AG08395 (cell line): ENCODE data around the gene DUSP15.
"Not testable (repeated sequence)": the region's sequence is repeated elsewhere in the genome, so short reads cannot be mapped to it uniquely, and the experiment has no call there.

Experiments used
- DNase-seq: peaks from one replicate; pipeline ENCODE4 v3.0.0; 2012; ENCODE audit warnings: mixed read lengths, low spot score

DUSP15 gene

GRCh38 chr20:31839782-31840487 lies 30.4 kb downstream of the DUSP15 start:
- DNase-seq, result no peak

DNA sequence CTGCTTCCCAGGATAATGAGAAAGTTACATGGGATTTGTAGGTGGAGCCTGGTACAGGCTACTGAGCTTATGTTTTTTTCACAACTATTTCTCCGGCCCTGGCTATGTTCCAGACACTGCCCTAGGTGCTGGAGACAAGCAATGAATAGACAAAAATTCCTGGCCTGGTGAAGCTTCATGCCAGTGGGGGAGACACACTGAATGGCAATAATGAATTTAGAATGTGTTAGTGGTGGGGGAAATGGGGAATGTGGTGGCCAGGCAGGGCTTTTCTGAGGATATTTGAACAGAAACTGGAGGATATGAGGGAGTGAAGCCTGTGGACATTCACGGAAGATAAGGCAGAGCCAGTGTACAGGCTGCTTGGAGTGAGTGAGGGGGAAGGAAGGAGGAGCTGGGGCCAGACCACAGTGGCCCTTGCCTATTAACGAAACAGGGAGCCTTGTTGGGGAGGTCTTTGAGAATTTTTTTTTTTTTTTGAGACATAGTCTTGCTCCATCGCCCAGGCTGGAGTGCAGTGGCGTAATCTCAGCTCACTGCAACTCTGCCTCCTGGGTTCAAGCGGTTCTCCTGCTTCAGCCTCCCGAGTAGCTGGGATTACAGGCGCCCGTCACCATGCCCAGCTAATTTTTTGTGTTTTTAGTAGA lies 31.6 kb downstream of the DUSP15 start:
- DNase-seq, result no peak

DNA sequence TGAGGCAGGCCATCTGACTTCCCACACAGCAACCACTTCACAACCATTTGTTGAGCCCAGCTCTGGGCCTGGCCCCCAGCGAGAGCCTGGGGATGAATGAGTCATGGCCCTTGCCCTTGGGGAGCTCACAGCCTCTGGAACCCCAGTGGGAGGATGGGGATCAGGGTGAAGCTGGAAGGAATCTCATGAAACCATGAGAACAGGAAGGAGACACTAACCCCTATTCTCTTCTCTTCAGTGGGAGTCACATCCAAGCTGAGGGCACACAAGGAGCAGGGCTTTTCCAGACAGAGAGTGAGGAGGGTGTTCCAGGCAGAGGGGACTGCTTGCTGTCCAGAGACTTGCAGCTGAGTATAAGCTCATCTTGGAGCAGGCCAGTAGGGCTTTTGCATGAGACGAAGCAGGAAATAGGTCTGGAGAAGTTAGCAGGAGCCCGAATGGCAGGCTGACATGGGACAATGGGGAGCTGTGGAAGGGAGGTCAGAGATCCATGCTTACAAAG lies 32.4 kb downstream of the DUSP15 start:
- peak; percentile 64 for DNase-seq

- no peak for DNase-seq
Observed at GRCh38 chr20:31836853-31837608, 33.3 kb downstream of the DUSP15 start.

- peak; percentile 96 for DNase-seq
Observed at GRCh38 chr20:31835977-31836852, 34.1 kb downstream of the DUSP15 start.

DNA sequence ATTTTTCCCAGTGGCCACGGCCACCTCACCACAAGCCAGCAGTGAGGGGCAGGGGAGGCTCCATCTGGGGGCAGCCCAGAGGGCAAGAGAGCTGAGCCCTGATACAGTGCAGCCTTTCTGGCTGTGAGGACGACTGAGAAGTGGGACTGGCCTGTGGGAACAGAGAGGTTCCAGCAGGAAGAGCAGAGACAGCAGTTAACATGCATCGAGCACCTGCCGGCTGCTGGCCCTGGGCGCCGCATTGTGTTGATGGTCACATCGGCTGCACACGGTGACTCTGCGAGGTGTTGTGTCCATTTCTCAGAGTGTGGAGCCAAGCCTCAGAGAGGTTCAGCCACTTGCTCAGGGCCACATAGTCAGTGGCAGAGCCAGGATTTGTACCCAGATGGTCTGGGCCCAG lies 34.8 kb downstream of the DUSP15 start:
- no peak for DNase-seq

DNA sequence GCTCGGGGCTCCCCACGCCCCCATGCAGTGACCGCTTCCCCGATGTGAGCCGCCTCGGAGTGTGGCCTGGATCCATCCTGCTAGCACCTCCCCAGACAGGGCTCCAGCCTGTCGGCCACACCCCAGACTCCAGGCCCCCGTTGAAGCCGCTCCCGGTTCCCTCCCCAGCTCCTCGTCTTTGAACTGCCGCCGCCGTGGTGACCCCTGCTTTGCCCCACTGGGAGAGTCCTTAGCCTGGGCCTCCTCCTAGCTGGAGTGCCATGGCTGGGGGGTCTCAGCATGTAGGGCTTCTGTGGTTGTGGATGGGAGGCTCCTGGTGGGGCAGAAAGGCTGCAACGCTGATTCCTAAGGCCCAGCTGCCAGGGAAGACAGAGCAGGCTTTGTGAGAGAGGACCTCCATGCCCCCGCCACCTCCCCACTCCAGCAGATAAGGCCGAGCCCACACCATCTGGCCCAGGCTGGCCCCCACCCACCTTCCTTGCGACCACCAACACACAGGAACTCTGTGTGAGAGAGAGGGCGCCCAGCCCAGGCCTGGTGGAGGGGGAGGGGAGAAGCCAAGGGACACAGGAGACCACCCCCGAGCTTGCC lies 36.3 kb downstream of the DUSP15 start:
- DNase-seq, result no peak

GRCh38 chr20:31833130-31833930 lies 37.0 kb downstream of the DUSP15 start:
- DNase-seq, result peak; percentile 58

- no peak for DNase-seq
Observed at GRCh38 chr20:31831771-31832306, 38.5 kb downstream of the DUSP15 start.

- no peak for DNase-seq
Observed at GRCh38 chr20:31831211-31831610, 39.1 kb downstream of the DUSP15 start.

- DNase-seq, result no peak
Observed at GRCh38 chr20:31830406-31830981, 39.8 kb downstream of the DUSP15 start.

DNA sequence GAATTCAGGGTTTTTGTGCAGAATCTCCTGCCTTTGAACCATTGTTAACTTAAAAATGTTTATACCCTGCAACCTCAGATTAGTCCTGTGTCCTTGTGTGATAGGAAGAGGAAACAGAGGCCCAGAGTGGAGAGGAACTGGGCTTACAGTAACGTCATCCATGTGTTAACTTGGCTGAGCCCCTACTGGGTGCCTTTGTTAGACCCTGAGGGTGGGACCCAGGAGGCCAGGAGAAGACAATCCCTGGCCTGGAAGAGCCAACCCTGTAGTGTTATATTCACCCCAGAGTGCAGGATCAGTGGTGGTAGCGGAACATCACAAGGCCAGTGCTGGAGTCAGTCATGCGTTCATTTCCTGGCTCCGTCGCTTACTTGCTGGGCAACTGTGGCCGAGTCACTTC lies 40.6 kb downstream of the DUSP15 start:
- no peak for DNase-seq

GRCh38 chr20:31828016-31828415 lies 42.3 kb downstream of the DUSP15 start:
- DNase-seq, result not testable (repeated sequence)

DNA sequence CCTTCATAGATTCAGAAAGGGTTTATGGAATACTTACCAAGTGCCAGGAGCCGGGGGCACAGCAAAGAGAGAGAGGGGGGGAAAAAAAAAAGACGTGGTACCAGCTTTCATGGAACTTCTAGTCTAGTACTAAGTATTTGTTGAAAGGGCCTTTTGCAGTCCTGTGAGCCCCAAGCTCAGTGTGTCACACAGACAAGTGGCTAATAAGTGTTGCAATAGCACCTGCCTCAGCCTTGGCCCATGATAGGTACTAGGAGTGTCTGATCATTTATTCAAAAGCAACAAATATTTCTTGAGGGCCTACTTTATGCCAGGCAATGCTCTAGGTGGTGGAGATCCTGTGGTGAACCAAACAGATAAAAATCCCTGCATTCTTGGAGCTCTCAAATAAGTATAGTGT lies 43.3 kb downstream of the DUSP15 start:
- DNase-seq, result no peak

DNA sequence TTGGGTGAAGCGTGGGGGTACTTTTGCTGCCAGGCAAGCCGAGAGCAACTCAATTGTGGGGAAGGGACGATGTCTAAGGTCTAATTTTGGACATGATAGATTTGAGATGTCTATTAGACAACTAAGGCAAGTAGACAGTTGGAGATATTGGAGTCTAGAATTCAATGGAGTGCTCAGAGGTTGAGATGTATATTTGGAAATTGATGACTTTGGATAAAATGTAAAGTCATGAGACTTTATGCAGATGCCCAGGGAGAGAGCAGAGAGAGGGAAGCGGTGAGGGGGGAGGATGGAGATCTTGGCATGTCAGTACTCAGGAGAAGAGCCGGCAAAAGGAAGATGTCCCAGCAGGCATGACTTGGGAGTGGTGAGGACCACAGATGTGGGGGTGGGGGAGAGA lies 44.3 kb downstream of the DUSP15 start:
- DNase-seq, result no peak

- DNase-seq, result no peak
Observed at GRCh38 chr20:31824554-31825313, 45.6 kb downstream of the DUSP15 start.

GRCh38 chr20:31824125-31824485 lies 46.2 kb downstream of the DUSP15 start:
- DNase-seq, result no peak

GRCh38 chr20:31823360-31824124 lies 46.8 kb downstream of the DUSP15 start:
- no peak for DNase-seq
